ENCODE data around the gene FAM83E.

DNA sequence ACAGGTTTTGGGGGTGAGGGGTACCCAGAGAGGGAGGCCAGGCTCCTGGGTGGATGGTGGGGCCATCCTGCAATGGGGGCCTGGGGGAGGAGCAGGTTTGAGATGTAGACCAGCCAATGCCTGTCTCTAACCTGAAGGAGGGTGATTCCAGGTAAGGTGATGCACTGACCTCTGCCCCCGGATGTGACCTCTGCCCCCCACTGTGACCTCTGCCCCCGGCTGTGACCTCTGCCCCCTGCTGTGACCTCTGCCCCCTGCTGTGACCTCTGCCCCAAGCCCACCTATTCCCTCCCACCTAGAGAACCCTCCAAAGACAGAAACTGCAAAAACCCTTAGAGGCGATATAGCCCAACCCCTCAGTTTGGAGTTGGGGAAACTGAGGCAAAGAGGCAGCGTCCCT lies 18.6 kb downstream of the FAM83E start:
- TF ChIP-seq, protein P1, sequence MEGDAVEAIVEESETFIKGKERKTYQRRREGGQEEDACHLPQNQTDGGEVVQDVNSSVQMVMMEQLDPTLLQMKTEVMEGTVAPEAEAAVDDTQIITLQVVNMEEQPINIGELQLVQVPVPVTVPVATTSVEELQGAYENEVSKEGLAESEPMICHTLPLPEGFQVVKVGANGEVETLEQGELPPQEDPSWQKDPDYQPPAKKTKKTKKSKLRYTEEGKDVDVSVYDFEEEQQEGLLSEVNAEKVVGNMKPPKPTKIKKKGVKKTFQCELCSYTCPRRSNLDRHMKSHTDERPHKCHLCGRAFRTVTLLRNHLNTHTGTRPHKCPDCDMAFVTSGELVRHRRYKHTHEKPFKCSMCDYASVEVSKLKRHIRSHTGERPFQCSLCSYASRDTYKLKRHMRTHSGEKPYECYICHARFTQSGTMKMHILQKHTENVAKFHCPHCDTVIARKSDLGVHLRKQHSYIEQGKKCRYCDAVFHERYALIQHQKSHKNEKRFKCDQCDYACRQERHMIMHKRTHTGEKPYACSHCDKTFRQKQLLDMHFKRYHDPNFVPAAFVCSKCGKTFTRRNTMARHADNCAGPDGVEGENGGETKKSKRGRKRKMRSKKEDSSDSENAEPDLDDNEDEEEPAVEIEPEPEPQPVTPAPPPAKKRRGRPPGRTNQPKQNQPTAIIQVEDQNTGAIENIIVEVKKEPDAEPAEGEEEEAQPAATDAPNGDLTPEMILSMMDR (IDR thresholded peaks at IDR 0.05), result no peak
- TF ChIP-seq EZH2 (IDR thresholded peaks at IDR 0.05; ENCODE audit: borderline replicate concordance, insufficient read depth, low read depth, low read length, poor library complexity, severe bottlenecking), result no peak

Data from B cell (primary cell).